Chondrocyte (in vitro differentiated cells): ENCODE data around the gene PSD2. TPM values are rescaled to one million over a fixed set of nuclear protein-coding genes. Genes with fewer than 3 reads are reported as not detected.
"Not testable (repeated sequence)": the region's sequence is repeated elsewhere in the genome, so short reads cannot be mapped to it uniquely, and the experiment has no call there.

ENCODE experiments used
- DNase-seq: peaks from one replicate; pipeline ENCODE4 v3.0.0; 2021; ENCODE audit warnings: mixed read lengths, low spot score
- H3K27ac Mint-ChIP-seq: one replicate; pipeline ENCODE4 v1.8.0; 2021; ENCODE audit warnings: mild to moderate bottlenecking, moderate library complexity, mixed read lengths; ENCODE audit not compliant: unreplicated experiment
- H3K27me3 Mint-ChIP-seq: 2 replicates; pipeline ENCODE4 v1.8.0; 2021; ENCODE audit warnings: low read depth, mixed read lengths
- H3K36me3 Mint-ChIP-seq: 2 replicates; pipeline ENCODE4 v1.8.0; 2021; ENCODE audit warnings: low read depth, mixed read lengths
- H3K4me1 Mint-ChIP-seq: 2 replicates; pipeline ENCODE4 v1.8.0; 2021; ENCODE audit warnings: low read depth, mild to moderate bottlenecking, mixed read lengths
- H3K4me3 Mint-ChIP-seq: one replicate; pipeline ENCODE4 v1.8.0; 2021; ENCODE audit warnings: mild to moderate bottlenecking, moderate library complexity, mixed read lengths; ENCODE audit not compliant: unreplicated experiment
- H3K9me3 Mint-ChIP-seq: 2 replicates; pipeline ENCODE4 v1.8.0; 2021; ENCODE audit warnings: low read depth, mixed read lengths
- CTCF ChIP-seq: fragments of 200-600 bp; sonication (generic); IDR thresholded peaks from 2 replicates; pipeline ENCODE4 v1.5.0; 2021; ENCODE audit warnings: antibody characterized with exemption, mild to moderate bottlenecking, moderate library complexity
- total RNA-seq: library from RNA; stranded (reverse); gene quantifications from 3 replicates; pipeline ENCODE4 v1.2.1, GENCODE V29; 2021

Gene PSD2
- total RNA-seq, 1 donor from 2014 or later = 0.47 TPM

GRCh38 chr5:139788294-139788910, 7.2 kb upstream of the PSD2 start:
- no peak for TF ChIP-seq CTCF
- Mint-ChIP-seq H3K4me1 (peaks cover 4% of the 10 kb centered on the region), H3K36me3 (peaks cover 2% of the 10 kb centered on the region), H3K27me3 (peaks cover 22% of the 10 kb centered on the region), H3K4me3 (peak overlapping the region; percentile 95), H3K9me3 (no peaks in the 10 kb centered on the region), H3K27ac (no peak overlapping the region)
- no peak for DNase-seq

DNA sequence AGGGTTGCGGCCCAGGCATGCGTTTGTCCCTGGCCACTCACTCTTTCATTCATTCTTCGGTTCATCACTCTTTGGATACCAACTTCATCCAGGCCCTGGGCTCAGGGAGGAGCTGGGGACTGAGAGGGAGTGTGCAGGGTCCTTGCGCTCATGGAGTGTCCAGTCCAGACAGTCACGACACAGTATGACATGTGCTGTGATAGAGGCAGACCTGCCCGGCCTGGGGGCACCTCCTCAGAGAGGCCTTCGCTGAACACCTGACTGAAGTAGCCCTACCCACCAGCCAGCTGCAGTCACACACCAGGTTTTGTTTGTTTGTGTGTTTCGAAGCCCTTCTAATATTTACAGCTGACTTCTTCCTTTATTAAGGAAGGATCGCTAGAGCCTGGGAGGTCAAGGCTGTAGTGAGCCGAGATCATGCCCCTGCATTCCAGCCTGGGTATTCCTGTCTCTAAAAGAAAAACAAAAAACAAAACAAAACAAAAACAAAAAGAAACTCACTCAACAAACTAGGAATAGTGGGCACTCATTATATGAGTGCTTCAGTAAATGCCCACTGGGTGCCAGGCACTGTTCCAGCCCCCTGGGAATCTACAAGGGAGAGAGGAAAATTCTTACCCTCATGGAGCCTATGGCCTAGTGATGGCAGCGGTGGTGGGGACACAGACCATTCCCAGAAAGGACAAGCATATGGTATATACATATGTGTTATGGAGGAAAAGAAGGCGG, 6.3 kb upstream of the PSD2 start:
- no peak for DNase-seq
- no peak for TF ChIP-seq CTCF
- no peaks in the 10 kb centered on the region for H3K9me3 Mint-ChIP-seq
- no peaks in the 10 kb centered on the region for H3K4me1 Mint-ChIP-seq
- peaks cover 27% of the 10 kb centered on the region for H3K27me3 Mint-ChIP-seq
- peaks cover 2% of the 10 kb centered on the region for H3K36me3 Mint-ChIP-seq
- no peak overlapping the region for H3K27ac Mint-ChIP-seq
- peak overlapping the region; percentile 13 for H3K4me3 Mint-ChIP-seq

- Mint-ChIP-seq H3K27ac (no peak overlapping the region), H3K4me1 (no peaks in the 10 kb centered on the region), H3K9me3 (no peaks in the 10 kb centered on the region), H3K36me3 (peaks cover 2% of the 10 kb centered on the region), H3K27me3 (peaks cover 32% of the 10 kb centered on the region), H3K4me3 (no peak overlapping the region)
- no peak for TF ChIP-seq CTCF
- DNase-seq = no peak
Measured at GRCh38 chr5:139789845-139790189, 5.8 kb upstream of the PSD2 start.

DNA sequence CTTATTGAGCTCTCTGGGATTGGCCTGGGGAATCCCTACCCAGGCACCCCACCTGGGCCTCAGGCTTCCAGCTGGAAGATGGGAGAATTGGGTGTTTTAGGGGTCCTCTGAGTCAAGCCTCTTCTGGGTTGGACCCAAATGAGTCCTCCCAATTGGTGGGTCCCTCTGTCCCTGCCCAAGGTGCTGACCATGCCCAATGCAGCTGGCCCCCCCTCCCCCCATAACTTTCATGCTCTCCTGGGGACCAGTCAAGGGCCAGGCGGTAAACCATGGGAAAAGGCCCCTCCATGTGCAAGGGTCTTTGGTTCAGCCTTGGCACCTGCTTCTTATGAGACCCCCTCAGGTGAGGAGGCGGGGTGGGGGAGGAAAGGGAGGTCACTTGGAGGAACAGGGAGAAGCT, 3.4 kb upstream of the PSD2 start:
- Mint-ChIP-seq H3K36me3 (no peaks in the 10 kb centered on the region), H3K27ac (no peak overlapping the region), H3K27me3 (peaks cover 34% of the 10 kb centered on the region), H3K4me3 (no peak overlapping the region), H3K9me3 (no peaks in the 10 kb centered on the region), H3K4me1 (no peaks in the 10 kb centered on the region)
- no peak for TF ChIP-seq CTCF
- no peak for DNase-seq

GRCh38 chr5:139792655-139793054, 3.0 kb upstream of the PSD2 start:
- H3K27ac Mint-ChIP-seq, DNase-seq, H3K4me1 Mint-ChIP-seq, H3K9me3 Mint-ChIP-seq, H3K36me3 Mint-ChIP-seq, H3K4me3 Mint-ChIP-seq: not testable (repeated sequence)
- H3K27me3 Mint-ChIP-seq = peaks cover 39% of the 10 kb centered on the region
